ENCODE data around the gene TDRD1.

TDRD1 gene

GRCh38 chr10:114234132-114234531 is 55.0 kb downstream of the TDRD1 start:
- CTCF ChIA-PET, result no interaction called here
- POLR2A ChIA-PET (ENCODE audit: low non-redundant PET), result no interaction called here

GRCh38 chr10:114239117-114239993 is 60.2 kb downstream of the TDRD1 start, which contains the start of gene VWA2:
Gene VWA2, plus strand, starts transcription at chr10:114239254. Its CDS starts 9,460 bp downstream, at chr10:114248714.
- ChIA-PET CTCF (interaction anchor here (0.7 to 1.1 kb wide), 2 partner anchors 9 to 32 kb away, joined by 3 to 6 read pairs; no protein-coding TSS in a partner anchor), POLR2A (ENCODE audit: low non-redundant PET) (no interaction called here)
- peak; percentile 15; the same call in 1 of the 2 replicates for TF ChIP-seq CTCF (conservative IDR thresholded peaks at IDR 0.05; ENCODE audit: low read depth)

More at GRCh38 chr10:114234132-114234531, 55.0 kb downstream of the TDRD1 start:
- TF ChIP-seq CTCF (conservative IDR thresholded peaks at IDR 0.05; ENCODE audit: low read depth), result no peak
- no peak for DNase-seq (ENCODE audit: low spot score)
- H3K27ac ChIP-seq, result no peak overlapping the region

GRCh38 chr10:114239994-114240345 is 60.8 kb downstream of the TDRD1 start:
- CTCF ChIA-PET, result interaction anchor here (0.7 kb wide), 1 partner anchor 10 kb away, joined by 3 read pairs; no protein-coding TSS in a partner anchor
- H3K27ac ChIP-seq, result no peak overlapping the region
- TF ChIP-seq CTCF (conservative IDR thresholded peaks at IDR 0.05; ENCODE audit: low read depth), result no peak
- DNase-seq (ENCODE audit: low spot score), result no peak
- POLR2A ChIA-PET (ENCODE audit: low non-redundant PET), result no interaction called here

More at GRCh38 chr10:114239117-114239993, 60.2 kb downstream of the TDRD1 start, which contains the start of gene VWA2:
- H3K27ac ChIP-seq, result no peak within 1 kb of the TSS
- DNase-seq (ENCODE audit: low spot score), result peak; percentile 43

- ChIA-PET POLR2A (ENCODE audit: low non-redundant PET) (interaction anchor here (0.8 kb wide), 1 partner anchor 1152 kb away, joined by 10 read pairs; no protein-coding TSS in a partner anchor), CTCF (interaction anchor here (0.6 kb wide), 1 partner anchor 55 kb away, joined by 4 read pairs; no protein-coding TSS in a partner anchor)
- no peak for TF ChIP-seq CTCF (conservative IDR thresholded peaks at IDR 0.05; ENCODE audit: low read depth)
- H3K27ac ChIP-seq, result no peak overlapping the region
- DNase-seq (ENCODE audit: low spot score), result no peak
These were observed 63.1 kb downstream of the TDRD1 start for GRCh38 chr10:114242235-114242634.

- ChIA-PET CTCF (no interaction called here), POLR2A (ENCODE audit: low non-redundant PET) (no interaction called here)
These were observed 64.5 kb downstream of the TDRD1 start for GRCh38 chr10:114243661-114244060.

GRCh38 chr10:114244126-114244525 is 65.0 kb downstream of the TDRD1 start:
- CTCF ChIA-PET, result no interaction called here
- POLR2A ChIA-PET (ENCODE audit: low non-redundant PET), result no interaction called here
- no peak for DNase-seq (ENCODE audit: low spot score)
- H3K27ac ChIP-seq, result peak overlapping the region; percentile 96
- no peak for TF ChIP-seq CTCF (conservative IDR thresholded peaks at IDR 0.05; ENCODE audit: low read depth)

More at GRCh38 chr10:114243661-114244060, 64.5 kb downstream of the TDRD1 start:
- H3K27ac ChIP-seq, result peak overlapping the region; percentile 96
- no peak for DNase-seq (ENCODE audit: low spot score)
- TF ChIP-seq CTCF (conservative IDR thresholded peaks at IDR 0.05; ENCODE audit: low read depth), result no peak

Measured in RWPE1 (cell line).